AG08395 (cell line): ENCODE results near the gene C10orf90.
A peak's percentile ranks its signal among the peaks of the same experiment; 100 is the strongest.

ENCODE experiments used
- DNase-seq: peaks from one replicate; pipeline ENCODE4 v3.0.0; 2012; ENCODE audit warnings: mixed read lengths, low spot score

Gene C10orf90

GRCh38 chr10:126502441-126502840 is 168.1 kb downstream of the C10orf90 start:
- peak; percentile 26 for DNase-seq

DNA sequence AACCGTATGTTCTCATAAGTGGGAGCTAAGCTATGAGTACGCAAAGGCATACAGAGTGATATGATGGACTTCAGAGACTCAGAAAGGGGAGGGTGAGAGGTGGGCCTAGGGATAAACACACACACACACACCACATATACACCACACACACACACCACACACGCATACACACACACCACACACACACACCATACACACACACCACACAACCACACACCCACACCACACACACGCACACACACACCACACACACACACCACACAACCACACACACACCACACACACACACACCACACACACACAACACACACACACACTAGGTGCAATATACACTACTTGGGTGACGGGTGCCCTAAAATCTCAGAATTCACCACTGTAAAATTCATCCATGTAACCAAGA is 168.7 kb downstream of the C10orf90 start:
- no peak for DNase-seq

- peak; percentile 63 for DNase-seq
Observed at GRCh38 chr10:126500866-126501265, 169.6 kb downstream of the C10orf90 start.

DNA sequence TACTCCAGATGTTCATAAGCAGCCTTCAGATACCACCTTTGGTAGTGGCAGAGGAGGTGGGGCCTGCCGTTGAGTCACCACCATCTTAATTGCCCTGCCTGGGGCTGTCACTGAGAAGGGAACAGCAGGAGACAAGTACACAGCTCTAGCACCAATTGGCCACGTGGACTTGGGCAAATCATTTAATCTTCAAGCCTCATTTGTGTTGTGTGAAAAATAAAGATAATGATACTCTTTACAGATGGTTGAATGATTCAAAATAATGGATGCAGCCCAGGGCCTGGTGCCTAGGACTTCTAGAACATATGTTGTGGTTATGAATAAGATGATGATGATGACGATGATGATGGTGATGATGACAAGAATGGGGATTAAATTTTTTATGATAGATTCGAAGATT is 170.3 kb downstream of the C10orf90 start:
- no peak for DNase-seq

- no peak for DNase-seq
Observed at GRCh38 chr10:126499744-126500143, 170.7 kb downstream of the C10orf90 start.

DNA sequence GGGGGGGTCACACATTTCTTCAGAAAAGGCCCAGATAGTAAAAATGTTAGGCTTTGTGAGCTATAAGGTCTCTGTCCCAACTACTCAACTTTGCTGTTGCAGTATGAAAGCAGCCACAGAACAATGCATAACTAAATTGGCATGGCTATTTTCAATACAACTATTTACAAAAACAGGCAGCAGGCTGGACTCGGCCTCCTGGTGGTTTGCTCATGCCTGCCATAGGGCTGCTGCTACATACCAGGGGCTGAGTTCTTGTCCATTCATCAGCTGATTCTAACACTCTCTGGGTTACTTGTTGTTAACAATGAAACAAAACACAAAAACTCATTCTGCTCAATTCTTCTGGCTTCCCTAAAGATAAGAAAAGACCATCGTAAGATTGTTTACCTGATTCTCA is 172.8 kb downstream of the C10orf90 start:
- DNase-seq: no peak

DNA sequence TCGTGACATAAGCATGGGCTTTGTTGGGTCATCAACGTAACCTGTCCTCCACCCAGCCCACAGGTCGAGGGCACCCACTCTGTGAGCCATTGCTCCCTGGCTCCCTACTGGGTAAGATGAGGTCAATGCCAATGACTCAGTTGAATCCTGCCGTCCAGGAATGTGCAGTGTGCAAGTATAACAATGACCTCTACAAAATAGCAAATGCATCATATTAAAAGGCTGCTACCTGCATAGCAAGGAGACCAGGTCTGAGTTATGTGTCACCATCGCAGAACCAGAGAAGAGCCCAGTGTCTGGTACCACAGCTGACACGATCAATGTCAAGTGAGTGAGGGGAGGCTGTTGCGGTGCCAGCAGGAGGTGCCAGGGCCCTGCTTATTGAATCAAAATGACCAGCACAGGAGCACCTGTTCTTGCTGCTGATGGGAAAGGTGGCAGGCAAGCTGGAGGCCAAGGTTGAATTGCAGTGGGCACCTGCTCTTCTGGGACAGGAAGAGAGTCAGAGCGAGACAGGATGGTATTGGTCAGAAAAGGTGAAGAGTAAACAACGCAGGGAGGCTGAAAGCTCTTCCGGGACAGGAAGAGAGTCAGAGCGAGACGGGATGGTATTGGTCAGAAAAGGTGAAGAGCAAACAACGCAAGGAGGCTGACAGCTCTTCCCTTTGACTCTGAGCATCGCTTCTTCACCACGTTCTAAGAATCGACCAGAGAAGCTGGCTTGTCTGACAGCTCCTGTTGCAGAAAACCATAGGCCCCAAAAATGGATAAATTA is 173.5 kb downstream of the C10orf90 start:
- no peak for DNase-seq

DNA sequence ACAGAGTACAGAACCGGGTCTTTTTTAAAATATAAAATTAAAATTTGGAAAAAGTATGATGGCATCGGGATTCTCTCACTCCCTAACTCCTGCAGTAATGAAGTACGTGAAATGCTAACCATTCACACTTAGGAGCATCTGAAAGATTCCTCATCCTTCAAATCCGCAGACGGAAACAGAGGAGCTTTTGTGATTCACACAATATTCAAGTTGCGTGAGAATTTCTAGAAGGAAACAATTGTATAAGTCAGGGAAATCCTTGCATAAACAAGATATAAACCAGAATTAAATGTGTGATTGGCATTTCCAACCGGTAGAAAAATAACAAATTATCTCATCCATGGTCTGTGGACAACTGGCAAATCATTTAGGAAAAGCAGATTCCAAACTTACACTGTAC is 179.0 kb downstream of the C10orf90 start:
- DNase-seq: no peak

- DNase-seq: no peak
Observed at GRCh38 chr10:126481181-126481580, 189.3 kb downstream of the C10orf90 start.

DNA sequence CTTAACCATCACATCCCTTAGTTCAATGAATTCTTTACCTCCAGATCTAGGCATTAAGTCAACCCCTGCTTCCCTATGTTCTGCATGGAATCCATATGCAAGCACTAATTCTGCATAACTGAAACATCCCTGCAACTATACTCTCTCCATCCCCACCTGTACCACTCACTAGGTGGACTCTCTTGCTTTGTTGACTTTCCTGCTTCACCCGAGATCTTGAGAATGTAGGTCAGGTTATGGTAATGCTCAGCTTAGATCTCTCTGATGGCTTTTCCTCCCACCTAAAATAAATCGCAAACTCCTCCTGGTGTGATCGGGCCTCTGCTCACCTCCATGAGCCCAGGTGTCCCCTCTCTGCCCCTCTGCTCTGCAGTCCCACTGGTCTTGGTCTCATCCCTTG is 189.8 kb downstream of the C10orf90 start:
- no peak for DNase-seq

GRCh38 chr10:126479280-126479895 is 191.1 kb downstream of the C10orf90 start:
- DNase-seq: no peak

- no peak for DNase-seq
Observed at GRCh38 chr10:126478546-126478945, 191.9 kb downstream of the C10orf90 start.

GRCh38 chr10:126476246-126476645 is 194.2 kb downstream of the C10orf90 start:
- peak; percentile 48 for DNase-seq

GRCh38 chr10:126475074-126475691 is 195.3 kb downstream of the C10orf90 start:
- no peak for DNase-seq

DNA sequence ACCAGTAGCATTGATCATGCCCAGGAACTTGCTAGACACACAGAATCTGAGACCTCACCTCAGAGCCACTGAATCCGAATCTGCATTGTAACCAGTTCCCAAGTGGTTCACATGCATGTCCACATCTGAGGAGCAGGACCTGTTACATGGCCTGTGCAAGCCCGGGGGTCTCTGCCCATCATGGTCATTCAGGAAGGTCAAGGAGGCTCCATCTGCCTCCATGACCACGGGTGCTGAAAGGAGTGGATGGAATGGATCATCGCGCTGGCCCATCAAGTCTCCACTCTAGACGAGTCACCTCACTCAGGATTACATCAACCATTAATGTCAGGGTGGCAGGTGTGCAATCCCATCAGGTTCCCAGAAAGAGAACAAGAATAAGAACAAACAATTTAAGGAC is 196.5 kb downstream of the C10orf90 start:
- no peak for DNase-seq

DNA sequence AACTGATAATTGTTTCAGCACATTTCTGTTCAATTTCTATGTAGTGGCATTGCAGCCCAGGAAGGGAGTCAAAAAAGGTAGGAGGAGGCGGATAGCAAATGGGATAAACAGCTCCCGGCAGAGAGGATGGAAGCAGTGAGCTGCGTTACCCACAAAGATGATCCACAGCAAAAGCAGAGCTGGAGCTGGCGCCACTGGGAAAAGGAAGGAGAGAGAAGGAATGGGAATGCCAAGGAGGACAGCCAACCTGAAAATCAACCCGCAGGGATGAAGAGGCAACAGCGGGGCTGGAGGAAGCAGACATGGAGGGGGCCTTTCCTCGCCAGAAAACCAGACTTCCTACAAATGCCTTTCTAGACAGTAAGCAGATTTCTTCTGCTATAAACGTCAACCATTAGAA is 199.5 kb downstream of the C10orf90 start:
- DNase-seq: no peak

DNA sequence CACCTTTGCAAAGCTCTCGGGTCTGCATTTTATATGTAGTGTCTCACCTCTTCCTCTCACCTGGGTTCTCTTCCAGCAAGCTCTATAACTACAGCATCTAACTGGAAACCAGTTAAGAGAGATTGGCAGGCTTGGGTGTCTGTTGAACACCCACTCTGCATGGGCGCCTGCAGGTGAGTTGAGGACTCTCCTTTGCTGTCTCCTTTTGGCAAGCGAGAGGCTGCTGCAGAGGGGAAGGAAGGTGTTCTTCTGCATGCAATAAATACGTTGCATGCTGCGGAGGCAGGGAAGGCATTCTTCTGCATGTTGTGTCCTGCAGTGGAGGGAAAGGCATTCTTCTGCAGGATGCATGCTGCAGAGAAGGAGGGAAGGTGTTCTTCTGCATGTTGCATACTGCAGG is 200.8 kb downstream of the C10orf90 start:
- no peak for DNase-seq

DNA sequence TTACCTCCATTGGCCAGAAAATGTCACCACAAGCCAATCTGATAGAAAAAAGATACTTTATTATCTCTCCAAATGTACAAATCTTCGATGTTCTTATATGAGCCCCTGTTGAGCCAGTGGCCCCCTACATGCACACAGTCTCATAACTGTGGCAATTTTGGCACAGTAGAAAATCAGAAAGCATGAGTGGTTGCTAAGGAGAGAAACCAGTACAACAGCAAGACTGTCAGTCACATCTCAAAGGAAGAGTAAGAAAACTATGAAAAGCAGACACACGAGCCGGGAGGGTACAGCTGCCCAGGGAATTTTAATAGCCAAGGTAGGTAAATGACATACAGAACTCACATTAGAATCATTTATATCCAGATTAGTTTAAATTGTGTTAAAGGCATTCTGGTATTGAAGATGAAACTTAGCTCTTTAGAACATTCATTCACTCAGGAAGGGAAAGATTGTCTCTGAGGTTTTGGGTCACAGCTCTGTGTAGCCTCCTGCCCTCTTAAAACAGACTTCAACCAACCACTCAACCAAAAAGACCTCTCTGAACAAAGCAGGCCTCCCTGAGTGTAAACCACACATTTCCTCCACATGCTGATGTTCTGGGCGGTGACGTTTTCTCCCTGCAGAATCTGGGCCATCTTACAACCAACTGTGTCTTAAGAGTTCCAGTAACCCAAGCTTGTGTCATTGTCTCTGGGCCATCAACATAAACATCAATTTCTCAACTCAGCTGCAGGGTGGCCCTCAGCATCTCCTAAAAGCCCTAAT is 201.4 kb downstream of the C10orf90 start:
- DNase-seq: peak; percentile 39

DNA sequence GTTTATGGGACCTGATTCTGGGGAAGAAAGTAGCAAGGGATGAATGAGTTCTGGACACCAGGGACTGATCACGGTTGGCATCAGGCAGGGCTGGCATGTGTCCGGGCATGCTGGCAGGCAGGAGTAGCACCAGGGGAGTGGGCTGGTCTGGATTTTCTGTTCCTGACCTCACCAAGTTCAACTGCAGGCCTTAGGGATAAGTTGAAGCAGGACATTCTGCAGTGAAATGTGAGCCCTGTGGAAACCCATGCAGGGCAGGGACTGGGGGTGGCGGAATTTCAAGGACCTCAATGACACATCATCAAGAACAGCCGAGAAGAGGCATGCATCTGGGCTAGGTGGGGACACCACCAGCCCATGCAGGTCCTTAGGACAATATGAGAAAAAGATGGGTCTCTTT is 202.0 kb downstream of the C10orf90 start:
- DNase-seq: no peak

GRCh38 chr10:126465771-126466170 is 204.7 kb downstream of the C10orf90 start:
- no peak for DNase-seq

DNA sequence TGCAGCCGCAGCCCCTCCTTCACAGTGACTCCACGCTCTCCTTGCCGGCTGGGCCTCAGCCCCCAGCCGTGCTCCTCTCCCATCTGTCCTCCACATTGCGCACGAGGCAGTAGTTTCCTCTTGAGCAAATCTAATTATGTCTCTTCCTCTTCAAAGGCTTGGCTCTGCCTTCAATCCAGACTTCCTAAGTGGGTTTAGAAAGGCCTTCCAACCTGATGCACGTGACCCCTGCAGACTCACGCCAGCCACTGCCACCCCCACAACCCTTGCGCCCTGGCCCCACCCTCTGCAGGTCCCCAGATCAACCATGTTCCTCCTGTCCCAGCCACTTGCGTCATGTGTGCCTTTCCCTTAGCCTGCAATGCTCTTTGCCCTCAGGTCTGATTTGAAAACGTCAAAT is 207.2 kb downstream of the C10orf90 start:
- no peak for DNase-seq

- no peak for DNase-seq
Observed at GRCh38 chr10:126461289-126461940, 209.1 kb downstream of the C10orf90 start.
